SK-N-SH (cell line): ENCODE measurements around the gene TRPV6. TPM values are rescaled to one million over a fixed set of nuclear protein-coding genes. Genes with fewer than 3 reads are reported as not detected.

Experiments used
- CTCF ChIA-PET: fragments of 300-600, 350-600 bp; formaldehyde crosslinking; extraction: SDS; loops from one replicate; lab custom pipeline; 2021; lab: Yijun Ruan, JAX
- POLR2A ChIA-PET: fragments of 350-600 bp; sonication (Branson Sonifier 250); formaldehyde crosslinking; extraction: SDS; loops from one replicate; lab custom pipeline; 2020; ENCODE audit warnings: antibody characterized with exemption, inconsistent platforms; lab: Yijun Ruan, JAX
- DNase-seq: peaks from one replicate; pipeline ENCODE4 v3.0.0; 2012
- H2AFZ ChIP-seq: fragments of 200-600 bp; sonication (generic); 2 replicates; pipeline ENCODE4 v1.8.1; 2016; ENCODE audit warnings: antibody characterized with exemption, mild to moderate bottlenecking, low read depth
- H3F3A ChIP-seq: fragments of 200-600 bp; sonication (generic); replicated peaks from 2 replicates; pipeline ENCODE3; 2016; ENCODE audit warnings: antibody characterized with exemption, mild to moderate bottlenecking; ENCODE audit not compliant: insufficient read depth
- H3K27ac ChIP-seq, 2 experiments: fragments of 200-500 bp in 1 of 2; fragments of 200-600 bp in 1 of 2; sonication (Bioruptor generic) in 1 of 2; sonication (generic), shearing (Covaris generic) in 1 of 2; 2 replicates each; pipeline versions ENCODE4 v1.5.1 to v1.6.1; 2014 to 2016; ENCODE audit warnings: low read depth in 2 of 2, inconsistent platforms in 1 of 2, low read length in 1 of 2, mild to moderate bottlenecking in 1 of 2, mixed read lengths in 1 of 2
- H3K27me3 ChIP-seq: fragments of 200-600 bp; sonication (generic), shearing (Covaris generic); 2 replicates; pipeline ENCODE4 v1.6.1; 2016; ENCODE audit warnings: mixed run types; ENCODE audit not compliant: insufficient read depth
- H3K36me3 ChIP-seq, 2 experiments: fragments of 200-500 bp in 1 of 2; fragments of 200-600 bp in 1 of 2; sonication (Bioruptor generic) in 1 of 2; sonication (generic) in 1 of 2; replicated peaks in 1 of 2; 2 replicates each; pipeline versions ENCODE3 to v1.5.1; 2014 to 2016; ENCODE audit warnings: low read length in 1 of 2, mild to moderate bottlenecking in 1 of 2; ENCODE audit not compliant: insufficient read depth in 2 of 2, control insufficient read depth in 1 of 2
- H3K4me1 ChIP-seq, 2 experiments: fragments of 200-500 bp in 1 of 2; fragments of 200-600 bp in 1 of 2; sonication (Bioruptor generic) in 1 of 2; sonication (generic), shearing (Covaris generic) in 1 of 2; 2 replicates each; pipeline versions ENCODE4 v1.5.1 to v1.6.1; 2014 to 2016; ENCODE audit warnings: low read depth in 1 of 2, low read length in 1 of 2, mixed run types in 1 of 2; ENCODE audit not compliant: insufficient read depth in 2 of 2, control insufficient read depth in 1 of 2
- H3K4me2 ChIP-seq: fragments of 200-600 bp; sonication (generic), shearing (Covaris generic); 2 replicates; pipeline ENCODE4 v1.6.1; 2017; ENCODE audit warnings: mixed run types
- H3K4me3 ChIP-seq, 2 experiments: fragments of 200-500 bp in 1 of 2; fragments of 200-600 bp in 1 of 2; sonication (Bioruptor generic) in 1 of 2; sonication (generic), shearing (Covaris generic) in 1 of 2; 2 replicates each; pipeline versions ENCODE4 v1.5.1 to v1.8.1; 2014 to 2016; ENCODE audit warnings: low read depth in 2 of 2, inconsistent platforms in 1 of 2, low read length in 1 of 2, mild to moderate bottlenecking in 1 of 2, mixed read lengths in 1 of 2, moderate library complexity in 1 of 2
- H3K79me2 ChIP-seq: fragments of 200-600 bp; sonication (generic); 2 replicates; pipeline ENCODE4 v1.8.1; 2017; ENCODE audit warnings: mild to moderate bottlenecking; ENCODE audit not compliant: insufficient read depth
- H3K9ac ChIP-seq: fragments of 200-600 bp; sonication (generic); 2 replicates; pipeline ENCODE4 v1.6.1; 2017; ENCODE audit warnings: mixed run types
- H3K9me2 ChIP-seq: fragments of 200-600 bp; sonication (generic); 2 replicates; pipeline ENCODE4 v1.6.1; 2017; ENCODE audit warnings: mixed run types
- H3K9me3 ChIP-seq: fragments of 200-600 bp; sonication (generic); 2 replicates; pipeline ENCODE4 v1.6.1; 2017; ENCODE audit warnings: mixed run types, mild to moderate bottlenecking, moderate library complexity
- H4K20me1 ChIP-seq: fragments of 200-600 bp; sonication (generic); 2 replicates; pipeline ENCODE4 v1.6.1; 2017; ENCODE audit warnings: mild to moderate bottlenecking, mixed run types; ENCODE audit not compliant: insufficient read depth
- CHD2 ChIP-seq: fragments of 150-350 bp; IDR thresholded peaks from 2 replicates; pipeline ENCODE4 v1.6.1; 2018; ENCODE audit warnings: low read length; ENCODE audit not compliant: partially characterized antibody
- FOXJ3 ChIP-seq: sonication (generic); formaldehyde crosslinking; IDR thresholded peaks from 2 replicates; pipeline ENCODE4 v1.5.1; 2020; ENCODE audit warnings: mild to moderate bottlenecking, missing genetic modification reagents
- GABPA ChIP-seq: IDR thresholded peaks from 2 replicates; pipeline ENCODE4 v1.4.0; 2012; ENCODE audit warnings: low read depth, mild to moderate bottlenecking
- MXI1 ChIP-seq: IDR thresholded peaks from 2 replicates; pipeline ENCODE4 v1.6.1; 2012; ENCODE audit warnings: mild to moderate bottlenecking, low read depth, low read length, improper control_type of control experiment
- NFIC ChIP-seq: IDR thresholded peaks from 2 replicates; pipeline ENCODE4 v1.4.0; 2012; ENCODE audit warnings: borderline replicate concordance
- NRF1 ChIP-seq: IDR thresholded peaks from 2 replicates; pipeline ENCODE4 v1.6.1; 2012; ENCODE audit warnings: low read depth, mild to moderate bottlenecking, low read length
- RAD21 ChIP-seq: IDR thresholded peaks from 2 replicates; pipeline ENCODE4 v1.6.1; 2012; ENCODE audit warnings: mild to moderate bottlenecking, low read length
- RFX5 ChIP-seq: IDR thresholded peaks from 2 replicates; pipeline ENCODE4 v1.6.1; 2012; ENCODE audit warnings: mild to moderate bottlenecking, improper control_type of control experiment, low read length
- RXRA ChIP-seq: IDR thresholded peaks from 2 replicates; pipeline ENCODE4 v1.4.0; 2012; ENCODE audit warnings: low read depth, mild to moderate bottlenecking, borderline replicate concordance
- TEAD4 ChIP-seq: IDR thresholded peaks from 2 replicates; pipeline ENCODE4 v1.4.0; 2012; ENCODE audit warnings: mild to moderate bottlenecking, borderline replicate concordance; ENCODE audit not compliant: insufficient read depth
- USF2 ChIP-seq: fragments of 150-350 bp; IDR thresholded peaks from 2 replicates; pipeline ENCODE4 v1.6.1; 2017; ENCODE audit warnings: antibody characterized with exemption, low read length, low read depth, borderline replicate concordance
- YY1 ChIP-seq: IDR thresholded peaks from 2 replicates; pipeline ENCODE4 v1.4.0; 2012; ENCODE audit warnings: low read depth, mild to moderate bottlenecking
- WGBS: methylation state at CpG from one replicate; pipeline ENCODE4 v1.1.6; 2017; ENCODE audit warnings: low lambda C conversion rate; 5-methylcytosine and 5-hydroxymethylcytosine counted together
- polyA plus RNA-seq, 3 experiments: library from polyadenylated mRNA; depleted of rRNA; stranded (reverse); fragments of >200 nt; gene quantifications; 2 replicates each; pipeline ENCODE4 v1.2.3, GENCODE V29; 2012

The TRPV6 gene
- polyA plus RNA-seq, 1 of the 3 experiments (the other 2 are of a cell fraction), result not detected

- WGBS, result 87% methylated on average over 6 of the region's 7 CpGs
- Histone ChIP-seq H3K27ac (no peak overlapping the region), H3K9me3 (no peaks in the 10 kb centered on the region), H2AFZ (no peak overlapping the region), H3K9ac (no peak overlapping the region), H4K20me1 (0 out of 2 replicates have a peak, but pooled peaks cover 4% of the 10 kb centered on the region), H3K79me2 (no peaks in the 10 kb centered on the region), H3K4me2 (no peak overlapping the region), H3K36me3 (no peaks in the 10 kb centered on the region), H3K9me2 (no peaks in the 10 kb centered on the region), H3K4me1 (peaks cover 0 to 14% of the 10 kb centered on the region in 2 experiments; a peak in 2 of 4 replicates), H3K27me3 (peaks cover 16% of the 10 kb centered on the region; the same call in 1 of the 2 replicates), H3K4me3 (no peak overlapping the region), H3F3A (peaks cover 5% of the 10 kb centered on the region)
- POLR2A ChIA-PET, result no interaction called here
- DNase-seq, result no peak
- CTCF ChIA-PET, result interaction anchor here (0.8 to 7.8 kb wide), 9 partner anchors 10 to 398 kb away, joined by 3 to 154 read pairs (median 5); no protein-coding TSS in a partner anchor
- TF ChIP-seq FOXJ3 (CRISPR knock-in tag) (no peak), TEAD4 (no peak), USF2 (no peak), NFIC (no peak), RAD21 (no peak), MXI1 (no peak), GABPA (no peak), CHD2 (no peak)
These were observed 28.8 kb downstream of the TRPV6 start for GRCh38 chr7:142856565-142857245.

GRCh38 chr7:142855756-142856564, 29.6 kb downstream of the TRPV6 start:
- 65% methylated on average over 12 of the region's 12 CpGs for WGBS
- no peak overlapping the region for H3K27ac ChIP-seq
- no peak overlapping the region for H3K9ac ChIP-seq
- peaks cover 23% of the 10 kb centered on the region; the same call in 1 of the 2 replicates for H3K27me3 ChIP-seq
- ChIA-PET CTCF (interaction anchor here (0.7 to 7.8 kb wide), 17 partner anchors 10 to 397 kb away, joined by 3 to 154 read pairs (median 4); no protein-coding TSS in a partner anchor), POLR2A (interaction anchor here (0.8 kb wide), 1 partner anchor 24 kb away, joined by 3 read pairs; no protein-coding TSS in a partner anchor)
- H4K20me1 ChIP-seq, result 0 out of 2 replicates have a peak, but pooled peaks cover 4% of the 10 kb centered on the region
- peak overlapping the region; percentile 94; the same call in 1 of the 2 replicates for H3K4me2 ChIP-seq
- H3K4me1 ChIP-seq, result peaks cover 0 to 14% of the 10 kb centered on the region in 2 experiments; a peak in 2 of 4 replicates
- DNase-seq, result peak; percentile 34
- H3K9me2 ChIP-seq, result no peaks in the 10 kb centered on the region
- H3F3A ChIP-seq, result peaks cover 5% of the 10 kb centered on the region
- TF ChIP-seq RAD21 (no peak), YY1 (no peak), RXRA (no peak), RFX5 (no peak), NRF1 (no peak)
- H3K36me3 ChIP-seq, result no peaks in the 10 kb centered on the region
- H2AFZ ChIP-seq, result no peak overlapping the region
- no peaks in the 10 kb centered on the region for H3K9me3 ChIP-seq
- H3K4me3 ChIP-seq, result 0 out of 4 replicates have a peak overlapping the region, but pooled peaks of 1 of the 2 experiments have one; percentile 89
- H3K79me2 ChIP-seq, result no peaks in the 10 kb centered on the region
